ENCODE results near the gene GATA5. TPM values are rescaled to one million over a fixed set of nuclear protein-coding genes. Genes with fewer than 3 reads are reported as not detected.

GATA5 gene
- total and polyA plus RNA-seq, 2 donors from 2014 or later, result 1.0 to 6.9 TPM

DNA sequence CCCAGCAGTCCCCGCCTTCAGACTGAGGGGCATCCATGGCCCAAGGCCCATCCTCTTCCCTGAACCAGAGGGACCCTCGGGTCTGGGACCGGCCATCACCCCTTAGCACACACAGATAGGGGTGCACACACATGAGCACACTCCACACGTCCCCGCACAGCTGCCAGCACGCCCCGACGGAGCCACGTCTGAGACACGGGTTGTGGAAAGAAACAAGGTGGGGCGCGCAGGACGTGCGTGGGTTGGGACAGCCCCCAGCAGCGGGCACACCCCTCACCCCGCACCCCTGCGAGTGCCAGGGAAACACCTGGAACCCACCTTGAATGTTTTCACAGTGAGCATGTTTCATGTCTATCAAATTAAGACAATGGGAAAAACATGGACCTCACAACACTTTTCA is 6.4 kb downstream of the GATA5 start:
- Histone ChIP-seq H3K9ac (ENCODE audit: low read length in 3 of 3) (no peak overlapping the region), H3K4me1 (ENCODE audit: control insufficient read depth in 2 of 3, insufficient read depth in 2 of 3, low read depth in 1 of 3, low read length in 3 of 3) (no peaks in the 10 kb centered on the region), H3K27me3 (ENCODE audit: control insufficient read depth, insufficient read depth, low read length) (peaks cover under 1% of the 10 kb centered on the region), H3K27ac (ENCODE audit: low read depth in 2 of 2, low read length in 2 of 2) (no peak overlapping the region), H3K9me3 (ENCODE audit: control insufficient read depth in 2 of 3, insufficient read depth in 1 of 3, low read length in 3 of 3) (no peaks in the 10 kb centered on the region), H3K36me3 (ENCODE audit: control insufficient read depth in 2 of 3, insufficient read depth in 3 of 3, low read length in 3 of 3) (no peaks in the 10 kb centered on the region), H3K4me3 (ENCODE audit: low read length in 3 of 3) (no peak overlapping the region)
- no peak for DNase-seq
- no peak for FAIRE-seq
- intact Hi-C loops (cut with DNase I), result no loop called here
- TF ChIP-seq CTCF (IDR thresholded peaks at IDR 0.05; ENCODE audit: borderline replicate concordance, extremely low read depth, insufficient read depth), result no peak

DNA sequence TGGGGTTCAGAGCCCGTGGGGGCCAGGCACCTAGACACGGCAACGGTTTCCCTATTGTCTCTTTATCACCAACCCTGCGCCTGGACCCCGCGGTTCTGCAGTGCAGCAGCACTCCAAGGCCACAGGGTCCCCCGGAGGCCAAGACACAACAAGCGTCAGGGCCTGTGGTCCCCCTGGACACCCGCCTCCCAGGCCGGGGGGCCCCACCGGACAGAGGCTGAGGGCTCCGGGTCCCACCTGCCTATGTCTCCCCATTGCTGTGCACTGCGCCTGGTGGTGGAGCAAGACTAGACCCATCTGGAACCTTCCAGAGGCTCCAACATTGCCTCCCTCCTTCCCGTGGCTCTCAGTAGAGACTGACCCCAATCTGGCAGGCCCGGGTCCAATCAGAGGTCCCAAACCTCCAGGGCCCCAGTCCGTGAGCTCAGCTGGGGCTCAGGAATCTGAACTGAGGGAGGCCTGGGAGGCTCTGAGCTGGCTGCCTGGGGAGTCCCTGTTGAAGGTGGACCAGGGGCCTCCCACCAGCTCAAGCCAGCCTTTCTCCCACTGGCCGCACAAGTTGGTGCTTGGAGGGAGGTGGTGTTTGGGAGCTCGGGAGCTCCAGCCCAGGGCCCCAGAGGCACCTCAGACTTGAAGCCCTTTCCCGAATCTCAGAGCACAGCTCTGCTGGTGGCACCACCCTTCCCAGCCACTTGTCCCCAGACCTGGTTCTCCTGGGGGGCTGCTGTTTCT is 8.8 kb downstream of the GATA5 start:
- H3K4me3 ChIP-seq (ENCODE audit: low read length in 3 of 3), result no peak overlapping the region
- DNase-seq, result no peak
- no peaks in the 10 kb centered on the region for H3K27me3 ChIP-seq (ENCODE audit: control insufficient read depth, insufficient read depth, low read length)
- intact Hi-C loops (cut with DNase I), result no loop called here
- no peaks in the 10 kb centered on the region for H3K4me1 ChIP-seq (ENCODE audit: control insufficient read depth in 2 of 3, insufficient read depth in 2 of 3, low read depth in 1 of 3, low read length in 3 of 3)
- H3K9me3 ChIP-seq (ENCODE audit: control insufficient read depth in 2 of 3, insufficient read depth in 1 of 3, low read length in 3 of 3), result no peaks in the 10 kb centered on the region
- no peak for FAIRE-seq
- no peak overlapping the region for H3K27ac ChIP-seq (ENCODE audit: low read depth in 2 of 2, low read length in 2 of 2)
- H3K36me3 ChIP-seq (ENCODE audit: control insufficient read depth in 2 of 3, insufficient read depth in 3 of 3, low read length in 3 of 3), result no peaks in the 10 kb centered on the region
- no peak overlapping the region for H3K9ac ChIP-seq (ENCODE audit: low read length in 3 of 3)
- no peak for TF ChIP-seq CTCF (IDR thresholded peaks at IDR 0.05; ENCODE audit: borderline replicate concordance, extremely low read depth, insufficient read depth)

DNA sequence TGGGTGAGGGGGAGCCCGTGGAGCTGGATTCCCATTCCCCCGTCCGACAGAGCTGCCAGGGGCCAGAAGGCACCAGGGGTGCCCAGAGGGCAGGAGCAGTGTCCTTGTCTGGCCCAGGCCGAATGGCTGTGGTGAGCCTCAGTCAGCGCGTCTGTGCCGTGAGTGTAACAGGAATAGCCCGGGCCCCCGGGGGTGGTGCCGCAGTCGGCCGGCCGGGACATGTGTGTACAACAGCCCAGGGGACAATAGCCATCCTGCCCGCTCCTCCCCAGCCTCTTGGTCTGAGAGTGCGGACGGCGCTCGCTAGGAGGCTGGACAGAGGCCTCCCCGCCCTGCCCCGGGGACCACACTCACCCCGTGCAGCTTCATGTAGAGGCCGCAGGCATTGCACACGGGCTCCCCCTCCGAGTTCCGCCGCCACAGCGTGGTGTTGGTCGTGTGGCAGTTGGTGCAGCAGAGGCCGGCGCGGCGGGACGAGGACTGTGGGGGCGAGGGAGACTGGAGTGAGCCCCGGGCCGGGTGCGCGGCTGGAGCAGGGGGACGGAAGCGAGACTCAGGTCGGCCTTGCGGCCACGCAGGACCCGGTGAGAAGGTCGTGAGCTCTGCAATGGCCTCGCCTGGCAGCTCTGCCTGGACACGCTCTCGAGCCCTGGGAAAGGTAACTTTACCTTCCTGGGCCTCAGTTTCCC is 9.6 kb downstream of the GATA5 start:
- Histone ChIP-seq H3K4me3 (ENCODE audit: low read length in 3 of 3) (no peak overlapping the region), H3K36me3 (ENCODE audit: control insufficient read depth in 2 of 3, insufficient read depth in 3 of 3, low read length in 3 of 3) (no peaks in the 10 kb centered on the region), H3K4me1 (ENCODE audit: control insufficient read depth in 2 of 3, insufficient read depth in 2 of 3, low read depth in 1 of 3, low read length in 3 of 3) (no peaks in the 10 kb centered on the region), H3K9me3 (ENCODE audit: control insufficient read depth in 2 of 3, insufficient read depth in 1 of 3, low read length in 3 of 3) (no peaks in the 10 kb centered on the region), H3K27ac (ENCODE audit: low read depth in 2 of 2, low read length in 2 of 2) (no peak overlapping the region), H3K9ac (ENCODE audit: low read length in 3 of 3) (no peak overlapping the region), H3K27me3 (ENCODE audit: control insufficient read depth, insufficient read depth, low read length) (no peaks in the 10 kb centered on the region)
- TF ChIP-seq CTCF (IDR thresholded peaks at IDR 0.05; ENCODE audit: borderline replicate concordance, extremely low read depth, insufficient read depth), result no peak
- no peak for FAIRE-seq
- no peak for DNase-seq
- intact Hi-C loops (cut with DNase I), result no loop called here

Data from kidney (tissue), 14 donors.